ENCODE data around the gene SQOR. TPM values are rescaled to one million over a fixed set of nuclear protein-coding genes. Genes with fewer than 3 reads are reported as not detected.

The SQOR gene
- total RNA-seq, 1 experiment from 2014 or later, result 4.3 TPM

DNA sequence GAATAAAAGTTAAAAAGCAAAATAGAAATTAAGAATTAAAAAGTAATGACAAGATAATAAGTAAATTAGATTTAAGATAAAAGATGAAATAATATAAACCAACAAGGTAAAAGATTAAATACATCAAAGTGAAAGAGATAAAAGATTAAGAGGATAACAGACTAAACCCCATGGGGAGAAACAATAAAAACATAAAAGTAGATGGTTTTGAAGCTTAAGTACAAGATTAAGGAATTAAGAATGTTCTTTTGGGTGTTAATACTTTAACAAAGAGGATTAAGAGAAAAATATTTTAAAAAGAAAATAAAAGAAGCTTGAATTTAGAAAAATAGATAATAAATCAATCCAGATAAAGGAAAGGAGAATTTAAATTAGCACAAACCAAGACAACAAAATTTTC is 85.4 kb downstream of the SQOR start:
- TF ChIP-seq, protein P1, sequence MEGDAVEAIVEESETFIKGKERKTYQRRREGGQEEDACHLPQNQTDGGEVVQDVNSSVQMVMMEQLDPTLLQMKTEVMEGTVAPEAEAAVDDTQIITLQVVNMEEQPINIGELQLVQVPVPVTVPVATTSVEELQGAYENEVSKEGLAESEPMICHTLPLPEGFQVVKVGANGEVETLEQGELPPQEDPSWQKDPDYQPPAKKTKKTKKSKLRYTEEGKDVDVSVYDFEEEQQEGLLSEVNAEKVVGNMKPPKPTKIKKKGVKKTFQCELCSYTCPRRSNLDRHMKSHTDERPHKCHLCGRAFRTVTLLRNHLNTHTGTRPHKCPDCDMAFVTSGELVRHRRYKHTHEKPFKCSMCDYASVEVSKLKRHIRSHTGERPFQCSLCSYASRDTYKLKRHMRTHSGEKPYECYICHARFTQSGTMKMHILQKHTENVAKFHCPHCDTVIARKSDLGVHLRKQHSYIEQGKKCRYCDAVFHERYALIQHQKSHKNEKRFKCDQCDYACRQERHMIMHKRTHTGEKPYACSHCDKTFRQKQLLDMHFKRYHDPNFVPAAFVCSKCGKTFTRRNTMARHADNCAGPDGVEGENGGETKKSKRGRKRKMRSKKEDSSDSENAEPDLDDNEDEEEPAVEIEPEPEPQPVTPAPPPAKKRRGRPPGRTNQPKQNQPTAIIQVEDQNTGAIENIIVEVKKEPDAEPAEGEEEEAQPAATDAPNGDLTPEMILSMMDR (conservative IDR thresholded peaks at IDR 0.05; ENCODE audit: low read depth, low read length), result no peak
- TF ChIP-seq EZH2 (IDR thresholded peaks at IDR 0.05; ENCODE audit: borderline replicate concordance, low read depth, low read length, poor library complexity, severe bottlenecking), result no peak
- H3K4me1 ChIP-seq (ENCODE audit: insufficient read depth, low read length, poor library complexity, severe bottlenecking), result no peaks in the 10 kb centered on the region
- no TSS peak for BruUV-seq (replicated peaks)
- no peak overlapping the region for H3K4me3 ChIP-seq (ENCODE audit: low read depth, low read length, poor library complexity, severe bottlenecking)
- H3K27ac ChIP-seq (ENCODE audit: low read depth, low read length, poor library complexity, severe bottlenecking), result no peak overlapping the region
- DNase-seq (ENCODE audit: low spot score), result no peak
- H3K27me3 ChIP-seq (replicated peaks; ENCODE audit: insufficient read depth, low read depth, low read length, poor library complexity), result peaks cover 3% of the 10 kb centered on the region
- CTCF ChIA-PET, result no interaction called here
- H3K9me3 ChIP-seq (ENCODE audit: low read depth, low read length, poor library complexity, severe bottlenecking), result no peaks in the 10 kb centered on the region
- POLR2A ChIA-PET (ENCODE audit: low non-redundant PET), result no interaction called here
- intact Hi-C loops (cut with micrococcal nuclease; ENCODE audit: unreplicated experiment), result no loop called here
- no peaks in the 10 kb centered on the region for H3K36me3 ChIP-seq (ENCODE audit: insufficient read depth, low read length, poor library complexity, severe bottlenecking)

DNA sequence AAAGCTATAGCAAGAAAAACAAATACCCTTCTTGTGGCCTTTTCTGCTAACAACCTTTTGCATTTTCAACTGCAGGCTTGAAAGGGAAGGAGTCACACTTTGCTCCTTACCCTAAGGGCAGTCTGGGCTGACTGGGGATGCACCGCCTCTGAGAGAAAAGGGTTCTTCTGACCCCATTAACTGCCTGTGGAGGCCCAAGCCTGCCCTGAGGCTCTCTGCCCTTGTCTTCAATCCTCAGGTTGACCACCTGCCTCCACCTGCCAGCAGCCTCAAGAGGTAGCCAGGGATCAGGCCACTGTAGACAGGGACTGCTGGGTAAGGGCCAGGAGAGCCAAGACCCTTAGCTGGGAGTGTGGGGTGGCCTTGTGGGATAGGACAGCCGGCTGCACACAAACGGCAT is 93.8 kb downstream of the SQOR start:
- H3K27ac ChIP-seq (ENCODE audit: low read depth, low read length, poor library complexity, severe bottlenecking), result no peak overlapping the region
- no TSS peak for BruUV-seq (replicated peaks)
- DNase-seq (ENCODE audit: low spot score), result no peak
- no peaks in the 10 kb centered on the region for H3K27me3 ChIP-seq (replicated peaks; ENCODE audit: insufficient read depth, low read depth, low read length, poor library complexity)
- no peaks in the 10 kb centered on the region for H3K9me3 ChIP-seq (ENCODE audit: low read depth, low read length, poor library complexity, severe bottlenecking)
- intact Hi-C loops (cut with micrococcal nuclease; ENCODE audit: unreplicated experiment), result no loop called here
- TF ChIP-seq EZH2 (IDR thresholded peaks at IDR 0.05; ENCODE audit: borderline replicate concordance, low read depth, low read length, poor library complexity, severe bottlenecking), result no peak
- TF ChIP-seq, protein P1 (conservative IDR thresholded peaks at IDR 0.05; ENCODE audit: low read depth, low read length), result no peak
- H3K4me1 ChIP-seq (ENCODE audit: insufficient read depth, low read length, poor library complexity, severe bottlenecking), result peaks cover 5% of the 10 kb centered on the region
- CTCF ChIA-PET, result no interaction called here
- POLR2A ChIA-PET (ENCODE audit: low non-redundant PET), result no interaction called here
- no peaks in the 10 kb centered on the region for H3K36me3 ChIP-seq (ENCODE audit: insufficient read depth, low read length, poor library complexity, severe bottlenecking)
- H3K4me3 ChIP-seq (ENCODE audit: low read depth, low read length, poor library complexity, severe bottlenecking), result no peak overlapping the region

DNA sequence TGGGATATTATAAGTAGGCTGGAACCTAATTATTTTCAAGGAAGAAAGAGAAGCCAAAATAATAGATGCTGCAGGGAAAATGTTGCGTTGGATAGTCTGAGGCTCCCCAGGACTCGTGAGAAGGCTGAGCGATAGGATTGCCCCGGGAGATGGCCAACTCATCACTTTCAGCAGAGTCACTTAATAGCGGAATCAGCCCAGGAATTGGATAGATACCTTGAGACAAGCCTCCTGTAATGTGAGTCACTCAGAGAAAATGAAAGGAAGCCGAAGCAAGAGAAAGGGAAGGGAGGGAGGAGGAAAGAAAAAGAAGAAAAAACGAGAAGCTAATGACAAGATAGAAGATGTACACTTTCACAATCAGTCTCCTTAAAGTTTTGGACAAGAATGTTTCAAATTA is 94.3 kb downstream of the SQOR start:
- H3K27me3 ChIP-seq (replicated peaks; ENCODE audit: insufficient read depth, low read depth, low read length, poor library complexity), result no peaks in the 10 kb centered on the region
- POLR2A ChIA-PET (ENCODE audit: low non-redundant PET), result no interaction called here
- no peak overlapping the region for H3K27ac ChIP-seq (ENCODE audit: low read depth, low read length, poor library complexity, severe bottlenecking)
- peaks cover 5% of the 10 kb centered on the region for H3K4me1 ChIP-seq (ENCODE audit: insufficient read depth, low read length, poor library complexity, severe bottlenecking)
- no peak for DNase-seq (ENCODE audit: low spot score)
- H3K9me3 ChIP-seq (ENCODE audit: low read depth, low read length, poor library complexity, severe bottlenecking), result no peaks in the 10 kb centered on the region
- CTCF ChIA-PET, result no interaction called here
- no peaks in the 10 kb centered on the region for H3K36me3 ChIP-seq (ENCODE audit: insufficient read depth, low read length, poor library complexity, severe bottlenecking)
- BruUV-seq (replicated peaks), result no TSS peak
- TF ChIP-seq, protein P1 (conservative IDR thresholded peaks at IDR 0.05; ENCODE audit: low read depth, low read length), result no peak
- no peak for TF ChIP-seq EZH2 (IDR thresholded peaks at IDR 0.05; ENCODE audit: borderline replicate concordance, low read depth, low read length, poor library complexity, severe bottlenecking)
- intact Hi-C loops (cut with micrococcal nuclease; ENCODE audit: unreplicated experiment), result no loop called here
- no peak overlapping the region for H3K4me3 ChIP-seq (ENCODE audit: low read depth, low read length, poor library complexity, severe bottlenecking)
